Measurements from ENCODE around the gene PRKAB2. TPM values are rescaled to one million over a fixed set of nuclear protein-coding genes. Genes with fewer than 3 reads are reported as not detected.

The PRKAB2 gene
- total and polyA plus RNA-seq, 2 of the 13 experiments (the other 11 are each of a cell fraction or from before 2014, with no cell fraction given), result 44.0 to 118 TPM

DNA sequence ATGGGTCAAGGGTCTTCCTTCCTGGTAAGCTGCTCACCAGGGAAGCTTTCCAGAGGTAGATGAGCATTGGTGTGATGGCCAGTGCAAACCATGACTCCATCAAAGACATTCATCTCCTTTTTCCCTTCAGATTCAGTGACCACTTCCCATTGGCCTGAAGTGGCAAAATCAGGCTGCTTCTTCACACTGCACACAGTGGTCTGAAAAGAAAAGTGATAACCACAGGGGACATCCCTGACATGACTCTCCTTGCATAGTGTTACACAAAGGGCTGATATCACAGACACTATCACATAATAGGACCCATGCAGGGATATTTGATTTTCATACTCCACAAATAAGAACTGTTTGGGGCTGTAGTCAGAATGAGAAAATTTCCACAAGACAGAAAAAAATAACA lies 41.0 kb upstream of the PRKAB2 start:
- DNase-seq (ENCODE audit: low spot score), result no peak
- H3K27me3 ChIP-seq (ENCODE audit: control insufficient read depth in 1 of 2, insufficient read depth in 2 of 2, low read length in 2 of 2), result no peaks in the 10 kb centered on the region
- CTCF ChIA-PET (ENCODE audit: low intra/inter-chr PET ratio, low total read pairs), result no interaction called here
- H3K79me2 ChIP-seq (ENCODE audit: insufficient read depth, low read length), result peaks cover 23% of the 10 kb centered on the region
- in situ Hi-C loops (cut with HindIII; ENCODE audit: extremely low pct_ligation_motif_present, low pct_unique_long_range_greater_than_20kb), result no loop called here
- no peak for ATAC-seq
- H3K27ac ChIP-seq (ENCODE audit: extremely low read length, insufficient read depth, low read length), result peak overlapping the region; percentile 75
- no TSS peak for BruUV-seq (replicated peaks)
- peaks cover 9 to 34% of the 10 kb centered on the region in 2 experiments for H3K36me3 ChIP-seq (replicated peaks in 1 of 2; ENCODE audit: control insufficient read depth in 1 of 2, insufficient read depth in 2 of 2, low read length in 2 of 2)
- intact Hi-C loops (cut with micrococcal nuclease; ENCODE audit: unreplicated experiment), result no loop called here
- peaks cover 97% of the 10 kb centered on the region for H3K4me1 ChIP-seq (ENCODE audit: insufficient read depth, low read length)
- no peaks in the 10 kb centered on the region for H4K20me1 ChIP-seq (ENCODE audit: insufficient read depth, low read length)
- no peak overlapping the region for H2AFZ ChIP-seq (ENCODE audit: low read length)
- H3K4me2 ChIP-seq (ENCODE audit: low read depth, low read length), result peak overlapping the region; percentile 46
- POLR2A ChIA-PET, result interaction anchor here (1.4 to 7.6 kb wide), 4 partner anchors 11 to 40 kb away, joined by 5 to 101 read pairs (median 15); partner anchors contain the start of genes FMO5 and PRKAB2
- H3K4me3 ChIP-seq (replicated peaks in 1 of 3; ENCODE audit: insufficient read depth in 1 of 3, low read depth in 2 of 3, low read length in 3 of 3), result no peak overlapping the region
- no peak for FAIRE-seq
- no peaks in the 10 kb centered on the region for H3K9me3 ChIP-seq (ENCODE audit: low read length)
- H3K9ac ChIP-seq (ENCODE audit: insufficient read depth, low read depth, low read length), result no peak overlapping the region
- no peak for TF ChIP-seq ZFAT (CRISPR knock-in tag; conservative IDR thresholded peaks at IDR 0.05)
- TF ChIP-seq ZNF598 (CRISPR knock-in tag; IDR thresholded peaks at IDR 0.05; ENCODE audit: borderline replicate concordance), result no peak
- TF ChIP-seq BRD4 (CRISPR knock-in tag; IDR thresholded peaks at IDR 0.05), result no peak
- TF ChIP-seq NR2C2 (CRISPR knock-in tag; IDR thresholded peaks at IDR 0.05; ENCODE audit: borderline replicate concordance), result no peak
- TF ChIP-seq ZSCAN25 (CRISPR knock-in tag; IDR thresholded peaks at IDR 0.05), result 0 out of 2 replicates have a peak, but pooled peaks have one; percentile 25
- TF ChIP-seq RARA (CRISPR knock-in tag; IDR thresholded peaks at IDR 0.05), result 0 out of 2 replicates have a peak, but pooled peaks have one; percentile 21
- peak in 1 of 2 experiments; percentile 18; a peak in 1 of 4 replicates for TF ChIP-seq POLR2A (IDR thresholded peaks at IDR 0.05; ENCODE audit: insufficient read depth in 1 of 2, low read depth in 2 of 2, low read length in 2 of 2)
- TF ChIP-seq FUBP1 (CRISPR knock-in tag; IDR thresholded peaks at IDR 0.05; ENCODE audit: borderline replicate concordance), result no peak
- TF ChIP-seq ZNF841 (CRISPR knock-in tag; IDR thresholded peaks at IDR 0.05; ENCODE audit: borderline replicate concordance), result no peak
- 0 out of 2 replicates have a peak, but pooled peaks have one; percentile 32 for TF ChIP-seq BCL6 (CRISPR knock-in tag; IDR thresholded peaks at IDR 0.05)
- TF ChIP-seq ZBTB1 (CRISPR knock-in tag; IDR thresholded peaks at IDR 0.05; ENCODE audit: borderline replicate concordance), result no peak
- TF ChIP-seq CREB1 (IDR thresholded peaks at IDR 0.05), result no peak
- no peak for TF ChIP-seq CREB1 (CRISPR knock-in tag; IDR thresholded peaks at IDR 0.05)
- no peak for TF ChIP-seq ZFP90 (CRISPR knock-in tag; IDR thresholded peaks at IDR 0.05; ENCODE audit: borderline replicate concordance)
- TF ChIP-seq, protein P1, sequence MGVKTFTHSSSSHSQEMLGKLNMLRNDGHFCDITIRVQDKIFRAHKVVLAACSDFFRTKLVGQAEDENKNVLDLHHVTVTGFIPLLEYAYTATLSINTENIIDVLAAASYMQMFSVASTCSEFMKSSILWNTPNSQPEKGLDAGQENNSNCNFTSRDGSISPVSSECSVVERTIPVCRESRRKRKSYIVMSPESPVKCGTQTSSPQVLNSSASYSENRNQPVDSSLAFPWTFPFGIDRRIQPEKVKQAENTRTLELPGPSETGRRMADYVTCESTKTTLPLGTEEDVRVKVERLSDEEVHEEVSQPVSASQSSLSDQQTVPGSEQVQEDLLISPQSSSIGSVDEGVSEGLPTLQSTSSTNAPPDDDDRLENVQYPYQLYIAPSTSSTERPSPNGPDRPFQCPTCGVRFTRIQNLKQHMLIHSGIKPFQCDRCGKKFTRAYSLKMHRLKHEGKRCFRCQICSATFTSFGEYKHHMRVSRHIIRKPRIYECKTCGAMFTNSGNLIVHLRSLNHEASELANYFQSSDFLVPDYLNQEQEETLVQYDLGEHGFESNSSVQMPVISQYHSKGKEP (CRISPR knock-in tag; IDR thresholded peaks at IDR 0.05), result no peak
- 0 out of 2 replicates have a peak, but pooled peaks have one; percentile 19 for TF ChIP-seq ERF (CRISPR knock-in tag; IDR thresholded peaks at IDR 0.05)
- TF ChIP-seq, protein P2, sequence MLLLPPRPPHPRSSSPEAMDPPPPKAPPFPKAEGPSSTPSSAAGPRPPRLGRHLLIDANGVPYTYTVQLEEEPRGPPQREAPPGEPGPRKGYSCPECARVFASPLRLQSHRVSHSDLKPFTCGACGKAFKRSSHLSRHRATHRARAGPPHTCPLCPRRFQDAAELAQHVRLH (CRISPR knock-in tag; IDR thresholded peaks at IDR 0.05; ENCODE audit: borderline replicate concordance, low read depth), result no peak
- TF ChIP-seq GTF3A (CRISPR knock-in tag; conservative IDR thresholded peaks at IDR 0.05), result no peak
- no peak for TF ChIP-seq TOPORS (CRISPR knock-in tag; IDR thresholded peaks at IDR 0.05)
- no peak for TF ChIP-seq NR2F6 (IDR thresholded peaks at IDR 0.05)
- no peak for TF ChIP-seq NR2F6 (CRISPR knock-in tag; IDR thresholded peaks at IDR 0.05)
- peak; percentile 36; the same call in 1 of the 2 replicates for TF ChIP-seq POLR2AphosphoS5 (IDR thresholded peaks at IDR 0.05; ENCODE audit: low read depth, low read length)
- peak; percentile 82; the same call in 1 of the 2 replicates for TF ChIP-seq SSRP1 (CRISPR knock-in tag; IDR thresholded peaks at IDR 0.05)
- no peak for TF ChIP-seq ZNF543 (CRISPR knock-in tag; IDR thresholded peaks at IDR 0.05)
- TF ChIP-seq CENPT (CRISPR knock-in tag; IDR thresholded peaks at IDR 0.05; ENCODE audit: low read depth), result no peak
